Cardiac muscle cell (in vitro differentiated cells and primary cell): ENCODE data around the gene FOXJ3. TPM values are rescaled to one million over a fixed set of nuclear protein-coding genes. Genes with fewer than 3 reads are reported as not detected.

Source experiments
- DNase-seq, 2 donors: peaks; one replicate each; pipeline versions ENCODE4 v3.0.0 to v3.0.0-alpha.2; 2010 to 2017; ENCODE audit warnings: low read depth in 1 of 2, low spot score in 1 of 2
- H3K27ac ChIP-seq: fragments of 200-600 bp; sonication (generic); 2 replicates; pipeline ENCODE4 v1.5.1; 2016
- H3K27me3 ChIP-seq: fragments of 200-600 bp; sonication (generic); 2 replicates; pipeline ENCODE4 v1.6.0; 2016; ENCODE audit warnings: control low read depth
- H3K36me3 ChIP-seq: fragments of 200-600 bp; sonication (generic); 2 replicates; pipeline ENCODE4 v1.5.1; 2016; ENCODE audit warnings: control low read depth
- H3K4me1 ChIP-seq: fragments of 200-600 bp; sonication (generic); 2 replicates; pipeline ENCODE4 v1.8.1; 2017; ENCODE audit warnings: low read depth, mild to moderate bottlenecking, mixed run types
- H3K4me3 ChIP-seq: fragments of 200-600 bp; sonication (generic); 2 replicates; pipeline ENCODE4 v1.5.1; 2016; ENCODE audit warnings: mild to moderate bottlenecking
- H3K9me3 ChIP-seq: fragments of 200-600 bp; sonication (generic); 2 replicates; pipeline ENCODE4 v1.5.1; 2017; ENCODE audit warnings: low read depth, mild to moderate bottlenecking, control low read depth
- polyA plus RNA-seq: library from polyadenylated mRNA; unstranded; fragments of >200 nt; fragmentation: Nextera tagmentation; extraction: Ambion mirVana; gene quantifications from 2 replicates; pipeline ENCODE4 v1.2.1, GENCODE V29; 2016
- total RNA-seq: library from RNA; depleted of rRNA; stranded (reverse); fragments of >200 nt; gene quantifications from 2 replicates; pipeline ENCODE4 v1.2.3, GENCODE V29; 2016
- TF ChIP-seq, protein P1 (sequence below): IDR thresholded peaks from 2 replicates; pipeline ENCODE4 v1.5.1; 2012; ENCODE audit warnings: low read depth, mild to moderate bottlenecking, low read length

FOXJ3 gene
- total and polyA plus RNA-seq, 2 experiments from 2014 or later = 25.4 to 54.1 TPM

DNA sequence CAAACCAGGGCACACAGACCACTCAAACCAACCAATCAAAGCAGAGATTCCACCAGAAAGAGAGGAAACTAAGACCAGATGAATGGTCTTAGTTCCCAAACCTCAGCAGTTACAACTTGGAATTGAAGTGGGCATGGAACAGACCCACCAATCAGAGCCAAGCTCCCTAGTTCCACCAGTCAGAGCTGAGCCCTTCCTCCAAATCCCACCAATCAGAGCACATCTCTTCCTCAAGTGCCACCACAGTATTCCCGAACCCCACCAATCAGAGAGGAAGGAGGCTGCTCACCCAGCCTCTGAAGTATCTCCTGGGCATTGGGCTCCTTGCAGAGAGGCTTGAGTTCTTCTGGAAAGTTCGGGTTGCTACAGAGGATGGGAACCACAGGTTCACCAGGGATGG lies 171.9 kb downstream of the FOXJ3 start:
- TF ChIP-seq, protein P1, sequence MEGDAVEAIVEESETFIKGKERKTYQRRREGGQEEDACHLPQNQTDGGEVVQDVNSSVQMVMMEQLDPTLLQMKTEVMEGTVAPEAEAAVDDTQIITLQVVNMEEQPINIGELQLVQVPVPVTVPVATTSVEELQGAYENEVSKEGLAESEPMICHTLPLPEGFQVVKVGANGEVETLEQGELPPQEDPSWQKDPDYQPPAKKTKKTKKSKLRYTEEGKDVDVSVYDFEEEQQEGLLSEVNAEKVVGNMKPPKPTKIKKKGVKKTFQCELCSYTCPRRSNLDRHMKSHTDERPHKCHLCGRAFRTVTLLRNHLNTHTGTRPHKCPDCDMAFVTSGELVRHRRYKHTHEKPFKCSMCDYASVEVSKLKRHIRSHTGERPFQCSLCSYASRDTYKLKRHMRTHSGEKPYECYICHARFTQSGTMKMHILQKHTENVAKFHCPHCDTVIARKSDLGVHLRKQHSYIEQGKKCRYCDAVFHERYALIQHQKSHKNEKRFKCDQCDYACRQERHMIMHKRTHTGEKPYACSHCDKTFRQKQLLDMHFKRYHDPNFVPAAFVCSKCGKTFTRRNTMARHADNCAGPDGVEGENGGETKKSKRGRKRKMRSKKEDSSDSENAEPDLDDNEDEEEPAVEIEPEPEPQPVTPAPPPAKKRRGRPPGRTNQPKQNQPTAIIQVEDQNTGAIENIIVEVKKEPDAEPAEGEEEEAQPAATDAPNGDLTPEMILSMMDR = no peak
- H3K4me3 ChIP-seq = no peak overlapping the region
- H3K27me3 ChIP-seq = no peaks in the 10 kb centered on the region
- no peaks in the 10 kb centered on the region for H3K9me3 ChIP-seq
- no peaks in the 10 kb centered on the region for H3K36me3 ChIP-seq
- no peak for DNase-seq
- peaks cover 7% of the 10 kb centered on the region for H3K4me1 ChIP-seq
- H3K27ac ChIP-seq = no peak overlapping the region

DNA sequence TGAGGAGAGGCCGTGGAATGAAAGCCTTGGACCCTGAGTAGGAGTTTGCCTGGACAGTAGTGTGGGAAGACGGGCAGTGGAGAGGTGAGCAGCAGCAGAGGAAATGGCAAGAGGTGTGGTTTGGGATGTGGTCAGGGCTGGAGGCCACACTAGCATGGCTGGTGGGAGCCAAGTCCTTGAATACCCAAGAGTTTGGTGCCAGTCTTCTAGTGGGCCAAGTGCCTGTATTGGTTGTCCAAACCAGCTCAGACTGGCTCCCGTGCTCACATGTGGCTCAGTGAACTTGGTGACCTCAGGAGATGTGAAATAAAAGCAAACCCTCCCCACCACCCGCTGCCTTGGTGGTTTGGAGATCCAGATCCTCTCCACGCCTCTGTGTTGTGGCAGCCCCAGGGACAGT lies 172.9 kb downstream of the FOXJ3 start:
- no peaks in the 10 kb centered on the region for H3K36me3 ChIP-seq
- no peaks in the 10 kb centered on the region for H3K9me3 ChIP-seq
- H3K27ac ChIP-seq = no peak overlapping the region
- DNase-seq = no peak
- TF ChIP-seq, protein P1 = no peak
- H3K4me1 ChIP-seq = peaks cover 7% of the 10 kb centered on the region
- no peaks in the 10 kb centered on the region for H3K27me3 ChIP-seq
- no peak overlapping the region for H3K4me3 ChIP-seq

DNA sequence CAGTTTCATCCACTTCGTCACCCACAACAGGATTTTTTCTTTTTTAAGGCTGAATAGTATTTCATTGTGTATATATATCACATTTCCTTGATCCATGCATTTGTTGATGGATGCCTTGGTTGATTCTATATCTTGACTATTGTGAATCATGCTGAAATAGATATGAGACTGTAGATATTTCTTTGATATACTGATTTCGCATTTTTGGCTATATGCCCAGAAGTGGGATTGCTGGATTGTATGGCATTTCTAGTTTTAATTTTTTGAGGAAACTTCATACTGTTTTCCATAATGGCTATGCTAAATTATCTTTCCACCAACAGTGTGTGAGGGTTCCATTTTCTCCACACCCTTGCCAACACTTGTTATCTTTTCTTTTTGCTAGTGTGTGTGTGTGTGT lies 176.8 kb downstream of the FOXJ3 start:
- no peak overlapping the region for H3K27ac ChIP-seq
- no peak for DNase-seq
- H3K9me3 ChIP-seq = no peaks in the 10 kb centered on the region
- H3K27me3 ChIP-seq = no peaks in the 10 kb centered on the region
- TF ChIP-seq, protein P1 = no peak
- no peaks in the 10 kb centered on the region for H3K36me3 ChIP-seq
- no peak overlapping the region for H3K4me3 ChIP-seq
- H3K4me1 ChIP-seq = no peaks in the 10 kb centered on the region

DNA sequence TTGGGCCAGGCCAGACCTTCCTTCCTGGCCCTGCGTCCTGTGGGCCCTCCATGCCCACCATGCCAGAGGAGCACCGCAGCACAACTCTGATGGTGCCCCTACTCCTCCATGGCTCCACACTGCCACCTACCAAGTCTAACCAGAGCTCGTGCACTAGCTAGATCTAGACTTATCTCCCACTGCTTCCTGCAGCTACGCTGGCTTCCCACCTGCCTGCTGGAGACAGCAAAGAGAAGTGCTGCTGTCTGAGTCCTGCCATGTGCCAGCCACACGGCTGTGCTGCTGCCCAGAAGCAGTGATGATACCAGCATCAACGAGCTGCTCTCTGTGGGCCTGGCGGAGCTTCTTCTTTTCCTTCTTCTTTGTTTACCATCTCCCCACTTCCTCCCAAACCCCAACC lies 177.4 kb downstream of the FOXJ3 start:
- H3K9me3 ChIP-seq = no peaks in the 10 kb centered on the region
- H3K4me1 ChIP-seq = no peaks in the 10 kb centered on the region
- H3K27ac ChIP-seq = no peak overlapping the region
- DNase-seq = no peak
- TF ChIP-seq, protein P1 = no peak
- no peaks in the 10 kb centered on the region for H3K36me3 ChIP-seq
- no peak overlapping the region for H3K4me3 ChIP-seq
- H3K27me3 ChIP-seq = no peaks in the 10 kb centered on the region

DNA sequence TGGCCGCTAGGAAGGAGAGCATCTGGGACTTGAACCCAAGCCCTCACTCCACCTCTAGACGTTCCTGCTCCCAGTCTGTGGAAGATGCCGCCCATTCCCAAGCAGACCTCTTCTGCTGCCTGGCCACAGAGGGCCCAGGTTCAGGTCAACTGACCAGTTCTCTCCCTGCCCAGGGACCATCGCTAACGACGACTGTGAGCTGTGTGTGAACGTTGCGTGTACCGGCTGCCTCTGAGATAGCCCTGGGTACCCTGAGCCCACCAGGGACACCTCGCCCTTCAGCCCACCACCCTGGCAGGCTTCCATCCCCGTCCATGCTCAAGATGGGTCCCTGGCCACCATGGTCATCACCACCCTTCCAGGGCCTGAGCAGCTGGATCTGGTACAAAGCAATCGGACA lies 179.7 kb downstream of the FOXJ3 start:
- Histone ChIP-seq H3K36me3 (no peaks in the 10 kb centered on the region), H3K4me1 (no peaks in the 10 kb centered on the region), H3K4me3 (no peak overlapping the region), H3K27me3 (peaks cover 5% of the 10 kb centered on the region), H3K9me3 (no peaks in the 10 kb centered on the region), H3K27ac (no peak overlapping the region)
- no peak for DNase-seq
- TF ChIP-seq, protein P1 = no peak

DNA sequence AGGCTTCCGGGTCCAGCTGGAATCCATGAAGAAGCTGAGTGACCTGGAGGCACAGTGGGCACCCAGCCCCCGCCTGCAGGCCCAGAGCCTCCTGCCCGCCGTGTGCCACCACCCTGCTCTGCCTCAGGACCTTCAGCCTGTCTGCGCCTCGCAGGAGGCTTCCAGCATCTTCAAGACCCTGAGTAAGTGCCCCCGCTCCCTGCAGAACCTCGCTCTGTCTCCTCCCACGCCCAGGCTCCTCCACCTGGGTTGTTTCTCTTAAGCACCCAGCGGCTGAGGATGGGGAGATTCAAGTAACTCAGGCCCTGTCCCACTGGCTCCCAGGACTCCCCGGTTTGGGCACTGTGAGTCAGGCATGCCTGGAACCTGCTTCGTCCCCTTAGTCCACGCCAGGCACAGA lies 180.3 kb downstream of the FOXJ3 start:
- no peak for DNase-seq
- TF ChIP-seq, protein P1 = no peak
- no peak overlapping the region for H3K4me3 ChIP-seq
- H3K9me3 ChIP-seq = no peaks in the 10 kb centered on the region
- H3K27me3 ChIP-seq = peaks cover 9% of the 10 kb centered on the region
- H3K27ac ChIP-seq = no peak overlapping the region
- no peaks in the 10 kb centered on the region for H3K4me1 ChIP-seq
- no peaks in the 10 kb centered on the region for H3K36me3 ChIP-seq
